HG02840 (cell line): ENCODE data around the gene CFAP92.

ENCODE experiments used
- ATAC-seq: cut with Tn5 transposase; IDR thresholded peaks from one replicate; pipeline ENCODE4 v1.9.1; 2021; ENCODE audit warnings: mild to moderate bottlenecking, moderate library complexity, moderate number of reproducible peaks; ENCODE audit not compliant: unreplicated experiment, low FRiP score

CFAP92 gene

DNA sequence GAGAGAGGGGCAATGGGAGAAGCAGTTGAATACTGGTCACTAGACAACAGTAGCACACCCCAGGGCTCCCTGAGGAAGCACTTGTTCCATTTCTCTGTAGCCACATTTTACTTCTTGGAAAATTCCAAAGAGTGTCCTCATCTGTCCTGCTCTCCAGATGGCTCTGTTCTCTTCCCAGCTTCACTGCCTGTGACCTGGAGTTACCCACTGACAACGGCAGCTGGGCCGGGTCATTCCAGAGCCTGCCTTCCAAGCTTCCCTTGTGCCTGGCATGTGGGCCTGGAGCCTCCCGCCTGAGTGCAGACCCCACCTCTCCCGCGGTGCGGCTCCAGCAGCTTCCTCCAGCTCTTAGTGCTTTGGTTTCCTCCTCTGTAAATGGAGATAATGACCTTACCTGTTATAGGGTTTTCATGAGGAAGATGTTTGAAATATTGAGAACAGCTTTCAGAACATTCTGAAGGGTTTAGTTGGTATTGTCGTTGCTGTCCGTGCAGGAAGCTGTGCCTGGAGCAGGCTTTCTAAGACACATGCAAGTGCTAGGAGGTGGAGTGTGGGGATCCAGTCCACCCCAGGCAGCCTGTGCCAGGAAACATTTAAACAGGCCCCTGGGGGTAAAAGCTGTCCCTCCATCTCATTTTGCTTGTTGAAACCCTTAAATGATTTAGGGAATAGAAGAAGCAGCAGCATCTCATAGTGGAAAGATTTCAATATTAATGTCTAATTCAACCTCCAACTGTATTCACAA is 32.0 kb upstream of the CFAP92 start:
- ATAC-seq, result no peak

- no peak for ATAC-seq
These were observed 31.2 kb upstream of the CFAP92 start for GRCh38 chr3:129025108-129025507.

DNA sequence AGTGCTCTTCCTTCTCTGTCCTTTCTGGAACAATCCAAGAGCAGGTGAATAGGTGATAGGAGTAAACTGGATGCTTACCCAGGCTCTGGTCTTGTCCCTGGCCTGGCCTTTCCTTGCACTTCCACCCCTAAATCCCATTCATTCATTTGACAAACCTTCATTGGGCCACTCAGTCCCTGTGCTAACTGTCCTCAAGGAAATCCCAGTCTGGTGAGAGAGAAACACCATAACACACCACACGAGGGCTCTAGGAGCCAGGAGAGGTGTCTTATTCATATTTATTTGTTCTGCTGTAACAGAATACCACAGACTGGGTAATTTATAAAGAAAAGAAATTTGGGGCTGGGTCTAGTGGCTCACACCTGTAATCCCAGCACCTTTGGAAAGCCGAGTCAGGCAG is 30.0 kb upstream of the CFAP92 start:
- no peak for ATAC-seq

GRCh38 chr3:129023008-129023358 is 29.1 kb upstream of the CFAP92 start:
- no peak for ATAC-seq

- ATAC-seq, result no peak
These were observed 28.5 kb upstream of the CFAP92 start for GRCh38 chr3:129022114-129023007.

DNA sequence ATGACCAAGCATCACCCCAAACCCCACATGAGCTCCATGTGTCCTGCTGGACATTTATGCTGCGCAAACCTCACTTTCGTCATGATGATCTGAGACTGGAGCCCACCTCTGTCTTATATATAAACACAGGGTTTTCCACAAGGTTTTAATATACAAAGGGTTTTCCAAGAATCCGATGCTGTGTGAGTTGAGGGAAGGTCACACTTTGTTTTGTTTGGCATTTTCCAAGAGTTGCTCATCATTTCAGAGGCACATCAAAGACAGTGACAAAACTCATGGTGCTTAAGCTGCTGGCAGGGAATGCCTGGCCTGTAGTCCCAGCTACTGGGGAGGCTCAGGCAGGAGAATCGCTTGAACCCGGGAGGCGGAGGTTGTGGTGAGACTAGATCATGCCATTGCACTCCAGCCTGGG is 27.3 kb upstream of the CFAP92 start:
- ATAC-seq, result no peak

GRCh38 chr3:129020691-129021090 is 26.8 kb upstream of the CFAP92 start:
- ATAC-seq, result no peak

- no peak for ATAC-seq
These were observed 25.4 kb upstream of the CFAP92 start for GRCh38 chr3:129019266-129019665.

- ATAC-seq, result no peak
These were observed 24.9 kb upstream of the CFAP92 start for GRCh38 chr3:129018751-129019150.

DNA sequence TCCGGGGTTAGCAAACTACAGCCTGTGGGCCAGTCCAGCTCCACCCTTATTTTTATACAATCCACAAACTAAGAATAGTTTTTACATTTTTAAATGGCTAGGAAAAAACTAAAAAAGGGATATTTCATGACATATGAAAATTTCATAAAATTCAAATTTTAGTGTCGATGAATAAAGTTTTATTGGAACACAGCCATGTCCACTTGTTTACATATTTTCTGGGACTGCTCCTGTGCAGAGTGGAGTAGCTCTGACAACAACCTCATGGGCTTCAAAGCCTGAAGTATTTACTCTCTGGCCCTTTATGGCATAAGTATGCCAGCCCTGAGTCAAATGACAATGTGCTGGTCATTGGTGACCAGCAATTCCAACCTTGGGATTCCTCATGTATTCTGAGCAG is 24.4 kb upstream of the CFAP92 start:
- no peak for ATAC-seq

DNA sequence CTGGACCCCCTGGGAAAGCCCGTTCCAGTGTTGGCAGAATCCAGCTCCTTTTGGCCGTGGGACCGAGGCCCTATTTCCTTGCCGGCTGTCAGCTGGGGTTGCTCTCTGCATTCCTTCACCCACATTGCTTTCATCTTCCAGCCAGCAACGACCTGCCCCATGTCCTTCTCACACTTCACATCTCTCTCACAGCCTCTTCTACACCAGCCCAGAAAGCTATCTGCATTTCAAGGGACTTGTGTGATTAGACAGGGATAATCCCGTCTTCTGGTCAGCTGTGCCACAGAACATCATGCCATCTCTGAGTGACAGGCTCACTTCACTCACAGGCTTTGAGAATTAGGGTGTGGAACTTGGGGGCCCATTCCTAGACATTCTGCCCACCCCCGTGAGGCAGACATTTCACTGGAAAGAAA is 23.6 kb upstream of the CFAP92 start:
- ATAC-seq, result no peak

- ATAC-seq, result no peak
These were observed 23.0 kb upstream of the CFAP92 start for GRCh38 chr3:129016720-129017483.

DNA sequence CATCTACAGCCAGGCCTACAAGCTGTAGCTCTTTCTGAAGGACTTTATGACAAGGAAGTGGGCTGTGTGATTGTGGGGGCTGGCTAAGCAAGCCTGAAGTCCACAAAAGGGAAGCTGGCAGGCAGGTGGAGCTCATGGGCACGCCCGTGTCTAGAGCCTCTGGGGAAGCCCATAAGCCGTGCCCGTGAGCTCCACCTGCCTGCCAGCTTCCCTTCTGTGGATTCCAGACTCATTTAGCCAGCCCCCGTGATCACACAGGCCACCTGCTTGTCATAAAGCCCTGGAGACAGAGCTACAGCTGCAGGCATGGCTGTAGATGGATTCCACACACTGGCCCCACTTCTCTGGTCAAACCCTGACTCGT is 22.5 kb upstream of the CFAP92 start:
- ATAC-seq, result no peak

DNA sequence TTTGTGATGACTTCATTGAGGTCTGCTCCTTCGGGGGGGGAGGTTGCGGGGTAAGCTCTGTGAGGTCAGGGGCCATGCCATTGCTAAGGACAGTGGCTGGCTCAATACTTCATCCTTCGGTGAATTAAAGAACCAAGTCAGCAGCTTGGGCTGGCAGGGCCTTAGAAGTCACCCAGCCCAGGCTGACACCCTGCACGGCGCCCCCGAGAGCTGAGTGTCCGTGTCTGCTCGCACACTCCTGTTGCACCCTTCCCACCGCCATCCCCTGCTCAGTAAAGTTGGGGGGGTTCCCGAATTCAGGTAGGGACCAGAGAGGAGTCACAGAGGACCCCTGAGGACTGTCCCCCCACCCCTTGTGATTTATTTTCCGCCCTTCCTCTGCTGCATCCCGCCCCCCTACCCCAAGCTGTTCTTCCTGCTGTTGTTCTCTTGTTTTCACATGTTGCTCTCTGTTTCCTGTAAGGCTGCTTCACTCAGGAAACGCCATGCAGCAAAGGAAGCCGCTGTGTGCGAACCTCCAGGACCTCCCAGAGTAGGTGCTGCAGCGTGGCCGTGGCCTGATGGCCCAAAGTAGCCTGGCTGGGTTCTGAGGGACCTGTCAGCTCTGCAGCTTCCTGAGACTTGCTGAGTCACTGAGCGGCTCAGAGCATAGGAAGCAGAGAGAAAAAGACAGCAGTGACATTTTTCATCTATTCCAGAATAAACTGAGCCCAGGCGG is 21.7 kb upstream of the CFAP92 start:
- ATAC-seq, result no peak

DNA sequence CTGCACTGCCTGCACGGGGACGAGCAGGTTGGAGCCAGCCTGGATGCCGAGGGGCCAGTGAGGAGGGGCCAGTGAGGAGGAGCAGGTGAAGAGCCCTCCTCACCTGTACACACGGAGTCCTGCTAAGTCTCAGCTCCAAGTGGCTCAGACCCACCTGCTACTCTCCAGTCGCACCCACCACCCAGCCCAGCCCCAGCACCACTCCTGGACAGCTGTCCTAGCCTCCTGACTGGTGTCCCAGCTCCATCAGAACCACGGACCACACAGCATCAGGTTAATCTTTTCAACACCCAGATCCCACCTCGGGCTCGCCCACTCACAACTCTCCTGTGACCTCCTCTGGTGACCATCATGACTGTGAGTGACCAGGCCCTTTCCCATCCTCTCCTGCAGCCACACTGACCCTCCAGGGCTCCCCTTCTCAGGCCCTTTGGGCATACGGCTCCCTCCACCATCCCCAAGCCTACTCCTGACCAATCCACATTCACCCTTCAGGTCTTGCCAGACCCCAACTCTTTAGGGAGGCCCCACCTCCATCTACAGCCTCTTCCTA is 21.0 kb upstream of the CFAP92 start:
- ATAC-seq, result no peak

DNA sequence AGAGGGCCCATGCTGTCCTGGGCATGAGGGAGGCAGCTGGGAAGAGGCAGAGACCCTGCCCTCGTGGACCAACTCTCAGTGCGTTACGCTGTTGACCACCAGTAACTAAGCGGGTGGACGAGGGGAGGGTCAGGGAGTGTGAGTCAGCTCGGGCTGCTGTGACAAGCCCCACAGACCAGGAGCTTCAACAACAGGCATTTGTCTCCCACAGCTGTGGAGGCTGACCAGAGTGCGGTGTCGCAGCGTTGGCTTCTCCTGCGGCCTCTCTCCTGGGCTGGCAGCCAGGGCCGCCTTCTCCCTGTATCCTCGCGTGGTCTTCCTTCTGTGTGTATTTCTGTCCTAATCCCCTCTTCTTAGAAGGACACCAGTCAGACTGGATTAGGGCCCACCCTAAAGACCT is 20.3 kb upstream of the CFAP92 start:
- no peak for ATAC-seq

DNA sequence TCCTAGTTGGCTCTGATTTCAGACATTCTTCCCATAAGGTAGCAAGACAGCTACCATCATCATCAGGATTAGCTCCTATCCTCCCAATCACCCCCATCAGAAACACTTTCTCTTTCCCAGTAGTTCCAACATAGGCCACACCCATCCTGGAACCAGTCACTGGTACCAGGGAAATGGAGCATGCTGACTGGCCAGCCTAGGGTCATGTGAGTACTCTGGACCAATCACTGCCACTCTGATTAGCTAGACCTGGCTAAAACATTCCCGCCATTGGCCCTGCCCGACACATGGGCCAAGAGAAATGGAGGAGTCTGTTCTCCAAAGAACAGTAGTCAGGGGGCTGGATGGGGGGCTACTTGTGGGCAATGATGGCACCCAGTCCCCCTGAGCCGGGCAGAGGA is 19.6 kb upstream of the CFAP92 start:
- ATAC-seq, result no peak

DNA sequence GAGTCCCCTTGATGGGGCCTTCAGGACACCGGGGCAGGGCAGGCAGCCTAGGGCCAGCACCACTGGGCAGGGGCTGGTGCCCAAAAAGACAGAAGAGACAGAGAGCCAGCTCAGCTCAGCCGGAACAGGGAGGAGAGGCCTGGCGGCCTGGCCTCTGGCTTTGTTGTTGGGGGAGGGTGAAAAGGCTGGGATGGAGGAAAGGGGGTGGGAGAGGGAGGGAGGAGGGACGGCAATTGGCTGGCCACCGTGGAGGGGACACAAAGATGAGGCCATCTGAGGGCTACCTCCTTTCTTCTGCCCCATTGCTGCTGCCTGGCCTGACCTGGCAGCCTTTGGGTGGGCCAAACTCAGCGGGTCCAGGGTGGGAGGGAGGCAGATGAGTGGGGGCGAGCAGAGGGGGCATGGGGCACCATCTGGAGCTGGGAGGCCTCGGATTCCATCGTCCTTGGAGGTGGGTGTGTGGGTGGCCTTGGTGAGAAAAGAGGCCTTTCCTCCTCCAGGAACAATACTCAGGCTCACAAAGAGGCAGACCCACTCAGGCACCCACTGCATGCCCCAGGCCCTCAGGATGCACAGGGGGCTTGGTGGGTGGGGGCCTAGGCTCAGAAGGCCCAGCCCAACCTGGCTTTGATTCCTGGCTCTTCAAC is 16.6 kb upstream of the CFAP92 start:
- no peak for ATAC-seq

GRCh38 chr3:129009266-129009665 is 15.4 kb upstream of the CFAP92 start:
- ATAC-seq, result no peak

- ATAC-seq, result no peak
These were observed 13.9 kb upstream of the CFAP92 start for GRCh38 chr3:129007792-129008191.
